SK-N-SH (cell line): Measurements from ENCODE around the gene UTF1. TPM values are rescaled to one million over a fixed set of nuclear protein-coding genes. Genes with fewer than 3 reads are reported as not detected.

Source experiments
- CTCF ChIA-PET: fragments of 300-600, 350-600 bp; formaldehyde crosslinking; extraction: SDS; loops from one replicate; lab custom pipeline; 2021; lab: Yijun Ruan, JAX
- POLR2A ChIA-PET: fragments of 350-600 bp; sonication (Branson Sonifier 250); formaldehyde crosslinking; extraction: SDS; loops from one replicate; lab custom pipeline; 2020; ENCODE audit warnings: antibody characterized with exemption, inconsistent platforms; lab: Yijun Ruan, JAX
- DNase-seq: peaks from one replicate; pipeline ENCODE4 v3.0.0; 2012
- H2AFZ ChIP-seq: fragments of 200-600 bp; sonication (generic); 2 replicates; pipeline ENCODE4 v1.8.1; 2016; ENCODE audit warnings: antibody characterized with exemption, mild to moderate bottlenecking, low read depth
- H3F3A ChIP-seq: fragments of 200-600 bp; sonication (generic); replicated peaks from 2 replicates; pipeline ENCODE3; 2016; ENCODE audit warnings: antibody characterized with exemption, mild to moderate bottlenecking; ENCODE audit not compliant: insufficient read depth
- H3K27ac ChIP-seq, 2 experiments: fragments of 200-500 bp in 1 of 2; fragments of 200-600 bp in 1 of 2; sonication (Bioruptor generic) in 1 of 2; sonication (generic), shearing (Covaris generic) in 1 of 2; 2 replicates each; pipeline versions ENCODE4 v1.5.1 to v1.6.1; 2014 to 2016; ENCODE audit warnings: low read depth in 2 of 2, inconsistent platforms in 1 of 2, low read length in 1 of 2, mild to moderate bottlenecking in 1 of 2, mixed read lengths in 1 of 2
- H3K27me3 ChIP-seq: fragments of 200-600 bp; sonication (generic), shearing (Covaris generic); 2 replicates; pipeline ENCODE4 v1.6.1; 2016; ENCODE audit warnings: mixed run types; ENCODE audit not compliant: insufficient read depth
- H3K36me3 ChIP-seq, 2 experiments: fragments of 200-500 bp in 1 of 2; fragments of 200-600 bp in 1 of 2; sonication (Bioruptor generic) in 1 of 2; sonication (generic) in 1 of 2; replicated peaks in 1 of 2; 2 replicates each; pipeline versions ENCODE3 to v1.5.1; 2014 to 2016; ENCODE audit warnings: low read length in 1 of 2, mild to moderate bottlenecking in 1 of 2; ENCODE audit not compliant: insufficient read depth in 2 of 2, control insufficient read depth in 1 of 2
- H3K4me1 ChIP-seq, 2 experiments: fragments of 200-500 bp in 1 of 2; fragments of 200-600 bp in 1 of 2; sonication (Bioruptor generic) in 1 of 2; sonication (generic), shearing (Covaris generic) in 1 of 2; 2 replicates each; pipeline versions ENCODE4 v1.5.1 to v1.6.1; 2014 to 2016; ENCODE audit warnings: low read depth in 1 of 2, low read length in 1 of 2, mixed run types in 1 of 2; ENCODE audit not compliant: insufficient read depth in 2 of 2, control insufficient read depth in 1 of 2
- H3K4me2 ChIP-seq: fragments of 200-600 bp; sonication (generic), shearing (Covaris generic); 2 replicates; pipeline ENCODE4 v1.6.1; 2017; ENCODE audit warnings: mixed run types
- H3K4me3 ChIP-seq, 2 experiments: fragments of 200-500 bp in 1 of 2; fragments of 200-600 bp in 1 of 2; sonication (Bioruptor generic) in 1 of 2; sonication (generic), shearing (Covaris generic) in 1 of 2; 2 replicates each; pipeline versions ENCODE4 v1.5.1 to v1.8.1; 2014 to 2016; ENCODE audit warnings: low read depth in 2 of 2, inconsistent platforms in 1 of 2, low read length in 1 of 2, mild to moderate bottlenecking in 1 of 2, mixed read lengths in 1 of 2, moderate library complexity in 1 of 2
- H3K79me2 ChIP-seq: fragments of 200-600 bp; sonication (generic); 2 replicates; pipeline ENCODE4 v1.8.1; 2017; ENCODE audit warnings: mild to moderate bottlenecking; ENCODE audit not compliant: insufficient read depth
- H3K9ac ChIP-seq: fragments of 200-600 bp; sonication (generic); 2 replicates; pipeline ENCODE4 v1.6.1; 2017; ENCODE audit warnings: mixed run types
- H3K9me2 ChIP-seq: fragments of 200-600 bp; sonication (generic); 2 replicates; pipeline ENCODE4 v1.6.1; 2017; ENCODE audit warnings: mixed run types
- H3K9me3 ChIP-seq: fragments of 200-600 bp; sonication (generic); 2 replicates; pipeline ENCODE4 v1.6.1; 2017; ENCODE audit warnings: mixed run types, mild to moderate bottlenecking, moderate library complexity
- H4K20me1 ChIP-seq: fragments of 200-600 bp; sonication (generic); 2 replicates; pipeline ENCODE4 v1.6.1; 2017; ENCODE audit warnings: mild to moderate bottlenecking, mixed run types; ENCODE audit not compliant: insufficient read depth
- ELF1 ChIP-seq: IDR thresholded peaks from 2 replicates; pipeline ENCODE4 v1.4.0; 2012
- EZH2phosphoT487 ChIP-seq: fragments of 200-600 bp; sonication (generic); IDR thresholded peaks from 2 replicates; pipeline ENCODE4 v1.6.1; 2017; ENCODE audit warnings: low read depth, mixed run types, mild to moderate bottlenecking, antibody characterized with exemption, moderate library complexity, borderline replicate concordance
- FOXM1 ChIP-seq: IDR thresholded peaks from 2 replicates; pipeline ENCODE4 v1.4.0; 2012; ENCODE audit warnings: low read depth, mild to moderate bottlenecking
- GABPA ChIP-seq: IDR thresholded peaks from 2 replicates; pipeline ENCODE4 v1.4.0; 2012; ENCODE audit warnings: low read depth, mild to moderate bottlenecking
- JUND ChIP-seq: IDR thresholded peaks from 2 replicates; pipeline ENCODE4 v1.4.0; 2012
- NFIC ChIP-seq: IDR thresholded peaks from 2 replicates; pipeline ENCODE4 v1.4.0; 2012; ENCODE audit warnings: borderline replicate concordance
- POLR2AphosphoS5 ChIP-seq: IDR thresholded peaks from 2 replicates; pipeline ENCODE4 v1.6.1; 2012; ENCODE audit warnings: low read depth, low read length
- RCOR1 ChIP-seq: fragments of 150-350 bp; IDR thresholded peaks from 2 replicates; pipeline ENCODE4 v1.6.1; 2017; ENCODE audit warnings: antibody characterized with exemption, low read length
- RFX5 ChIP-seq: IDR thresholded peaks from 2 replicates; pipeline ENCODE4 v1.6.1; 2012; ENCODE audit warnings: mild to moderate bottlenecking, improper control_type of control experiment, low read length
- USF1 ChIP-seq: IDR thresholded peaks from 2 replicates; pipeline ENCODE4 v1.4.0; 2012; ENCODE audit warnings: low read depth, borderline replicate concordance
- USF2 ChIP-seq: fragments of 150-350 bp; IDR thresholded peaks from 2 replicates; pipeline ENCODE4 v1.6.1; 2017; ENCODE audit warnings: antibody characterized with exemption, low read length, low read depth, borderline replicate concordance
- YY1 ChIP-seq: IDR thresholded peaks from 2 replicates; pipeline ENCODE4 v1.4.0; 2012; ENCODE audit warnings: low read depth, mild to moderate bottlenecking
- WGBS: methylation state at CpG from one replicate; pipeline ENCODE4 v1.1.6; 2017; ENCODE audit warnings: low lambda C conversion rate; 5-methylcytosine and 5-hydroxymethylcytosine counted together
- polyA plus RNA-seq, 3 experiments: library from polyadenylated mRNA; depleted of rRNA; stranded (reverse); fragments of >200 nt; gene quantifications; 2 replicates each; pipeline ENCODE4 v1.2.3, GENCODE V29; 2012
- TF ChIP-seq, protein P1 (sequence below): IDR thresholded peaks from 2 replicates; pipeline ENCODE4 v1.4.0; 2012; ENCODE audit warnings: low read depth
- TF ChIP-seq, protein P2 (sequence below): fragments of 150-350 bp; IDR thresholded peaks from 2 replicates; pipeline ENCODE4 v1.6.1; 2016; ENCODE audit warnings: mild to moderate bottlenecking, low read depth, low read length
- TF ChIP-seq, protein P3 (sequence below): IDR thresholded peaks from 2 replicates; pipeline ENCODE4; 2012

UTF1 gene
- polyA plus RNA-seq, 1 of the 3 experiments (the other 2 are of a cell fraction), result not detected

DNA sequence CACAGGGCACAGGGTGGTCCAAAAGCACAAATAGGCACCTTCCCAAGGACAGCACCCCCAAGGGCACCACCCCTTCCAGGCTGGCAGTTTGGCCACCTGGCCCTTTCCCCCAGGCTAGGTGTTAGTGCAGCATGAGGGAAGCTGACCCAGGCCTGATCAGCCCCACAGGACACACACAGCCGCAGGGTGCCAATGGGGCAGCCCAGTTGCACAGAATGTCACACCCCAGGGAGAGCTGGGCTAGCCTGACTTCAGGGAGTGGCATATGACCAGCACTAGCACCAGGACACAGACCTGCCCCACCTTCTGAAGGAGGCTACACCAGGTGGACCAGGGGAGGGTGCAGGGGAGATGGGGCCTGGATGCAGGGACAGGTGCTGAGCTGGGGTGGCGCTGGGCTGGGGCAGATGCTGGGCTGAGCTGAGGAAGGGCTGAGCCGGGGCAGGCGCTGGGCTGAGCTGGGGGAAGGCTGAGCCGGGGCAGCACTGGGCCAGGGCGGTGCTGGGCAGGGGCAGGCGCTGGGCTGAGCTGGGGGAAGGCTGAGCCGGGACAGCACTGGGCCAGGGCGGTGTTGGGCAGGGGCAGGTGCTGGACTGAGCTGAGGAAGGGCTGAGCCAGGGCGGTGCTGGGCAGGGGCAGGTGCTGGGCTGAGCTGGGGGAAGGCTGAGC lies 50.5 kb downstream of the UTF1 start:
- Histone ChIP-seq H3K9me2 (no peaks in the 10 kb centered on the region), H3K9me3 (no peaks in the 10 kb centered on the region), H4K20me1 (no peaks in the 10 kb centered on the region), H2AFZ (no peak overlapping the region), H3K4me2 (no peak overlapping the region), H3K36me3 (peaks cover 5 to 59% of the 10 kb centered on the region in 2 experiments), H3K79me2 (no peaks in the 10 kb centered on the region), H3K9ac (no peak overlapping the region), H3K4me3 (no peak overlapping the region), H3K4me1 (no peaks in the 10 kb centered on the region; a peak in 1 of 4 replicates), H3K27ac (no peak overlapping the region), H3F3A (no peaks in the 10 kb centered on the region), H3K27me3 (no peaks in the 10 kb centered on the region)
- TF ChIP-seq NFIC (no peak), JUND (no peak), POLR2AphosphoS5 (no peak), GABPA (no peak), USF1 (no peak), RFX5 (no peak), YY1 (no peak), EZH2phosphoT487 (no peak), ELF1 (no peak), USF2 (no peak), FOXM1 (no peak), RCOR1 (no peak)
- TF ChIP-seq, protein P1, sequence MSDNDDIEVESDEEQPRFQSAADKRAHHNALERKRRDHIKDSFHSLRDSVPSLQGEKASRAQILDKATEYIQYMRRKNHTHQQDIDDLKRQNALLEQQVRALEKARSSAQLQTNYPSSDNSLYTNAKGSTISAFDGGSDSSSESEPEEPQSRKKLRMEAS, result no peak
- TF ChIP-seq, protein P2, sequence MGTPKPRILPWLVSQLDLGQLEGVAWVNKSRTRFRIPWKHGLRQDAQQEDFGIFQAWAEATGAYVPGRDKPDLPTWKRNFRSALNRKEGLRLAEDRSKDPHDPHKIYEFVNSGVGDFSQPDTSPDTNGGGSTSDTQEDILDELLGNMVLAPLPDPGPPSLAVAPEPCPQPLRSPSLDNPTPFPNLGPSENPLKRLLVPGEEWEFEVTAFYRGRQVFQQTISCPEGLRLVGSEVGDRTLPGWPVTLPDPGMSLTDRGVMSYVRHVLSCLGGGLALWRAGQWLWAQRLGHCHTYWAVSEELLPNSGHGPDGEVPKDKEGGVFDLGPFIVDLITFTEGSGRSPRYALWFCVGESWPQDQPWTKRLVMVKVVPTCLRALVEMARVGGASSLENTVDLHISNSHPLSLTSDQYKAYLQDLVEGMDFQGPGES, result no peak
- TF ChIP-seq, protein P3, sequence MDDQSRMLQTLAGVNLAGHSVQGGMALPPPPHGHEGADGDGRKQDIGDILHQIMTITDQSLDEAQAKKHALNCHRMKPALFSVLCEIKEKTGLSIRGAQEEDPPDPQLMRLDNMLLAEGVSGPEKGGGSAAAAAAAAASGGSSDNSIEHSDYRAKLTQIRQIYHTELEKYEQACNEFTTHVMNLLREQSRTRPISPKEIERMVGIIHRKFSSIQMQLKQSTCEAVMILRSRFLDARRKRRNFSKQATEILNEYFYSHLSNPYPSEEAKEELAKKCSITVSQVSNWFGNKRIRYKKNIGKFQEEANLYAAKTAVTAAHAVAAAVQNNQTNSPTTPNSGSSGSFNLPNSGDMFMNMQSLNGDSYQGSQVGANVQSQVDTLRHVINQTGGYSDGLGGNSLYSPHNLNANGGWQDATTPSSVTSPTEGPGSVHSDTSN, result no peak
- CTCF ChIA-PET, result interaction anchor here (0.9 to 1.6 kb wide), 3 partner anchors 12 to 28 kb away, joined by 3 to 4 read pairs (median 3); no protein-coding TSS in a partner anchor
- WGBS, result 90% methylated on average over 4 of the region's 10 CpGs
- POLR2A ChIA-PET, result interaction anchor here (1.2 kb wide), 1 partner anchor 16 kb away, joined by 4 read pairs; no protein-coding TSS in a partner anchor
- no peak for DNase-seq
